Endothelial cell of umbilical vein (primary cell): ENCODE results near the gene GALNT8. TPM values are rescaled to one million over a fixed set of nuclear protein-coding genes. Genes with fewer than 3 reads are reported as not detected.

Experiments
- BruUV-seq: library from RNA; stranded (reverse); fragments of 400-500 nt; replicated peaks from 2 replicates; lab custom pipeline; 2021; lab: Mats Ljungman, UMichigan
- CTCF ChIA-PET: fragments of 300-600, 350-600 bp; sonication (Branson Sonifier 250); formaldehyde crosslinking; loops from one replicate; lab custom pipeline; 2021; ENCODE audit warnings: antibody characterized with exemption, inconsistent platforms; lab: Charles Lee
- POLR2A ChIA-PET: fragments of 300-600, 350-600 bp; sonication (Branson Sonifier 250); formaldehyde crosslinking; loops from one replicate; lab custom pipeline; 2021; ENCODE audit warnings: antibody characterized with exemption, inconsistent platforms; lab: Charles Lee
- DNase-seq: peaks from one replicate; pipeline ENCODE4 v3.0.0-alpha.2; 2011; ENCODE audit warnings: low read depth, low spot score
- FAIRE-seq: peaks from 2 replicates; lab custom pipeline; 2011; peaks lifted over from hg19 to GRCh38; lab: Jason Lieb, UNC
- H2AFZ ChIP-seq: 2 replicates; pipeline ENCODE4 v1.6.0; 2012; ENCODE audit warnings: low read depth, low read length, control low read depth, inconsistent platforms
- H3K27ac ChIP-seq: 2 replicates; pipeline ENCODE4 v1.5.1; 2011; ENCODE audit warnings: low read depth, mild to moderate bottlenecking, control low read depth, low read length, moderate library complexity; ENCODE audit not compliant: insufficient read depth
- H3K27me3 ChIP-seq, 2 experiments: 2 replicates each; pipeline versions ENCODE4 v1.6.0 to v1.6.1; 2011; ENCODE audit warnings: low read length in 2 of 2, mixed read lengths in 1 of 2; ENCODE audit not compliant: control insufficient read depth in 2 of 2, insufficient read depth in 2 of 2
- H3K36me3 ChIP-seq, 2 experiments: 2 replicates in 1 of 2; 3 replicates in 1 of 2; pipeline ENCODE4 v1.5.1; 2011; ENCODE audit warnings: low read length in 2 of 2, mild to moderate bottlenecking in 1 of 2, moderate library complexity in 1 of 2; ENCODE audit not compliant: control insufficient read depth in 2 of 2, insufficient read depth in 2 of 2; ENCODE audit errors: extremely low read depth in 1 of 2
- H3K4me1 ChIP-seq: 3 replicates; pipeline ENCODE4 v1.5.1; 2011; ENCODE audit warnings: mild to moderate bottlenecking, low read length; ENCODE audit not compliant: control insufficient read depth, insufficient read depth; ENCODE audit errors: extremely low read depth
- H3K4me2 ChIP-seq: 2 replicates; pipeline ENCODE4 v1.6.1; 2011; ENCODE audit warnings: low read length, control low read depth, mixed read lengths; ENCODE audit not compliant: insufficient read depth
- H3K4me3 ChIP-seq, 3 experiments: fragments of 200-600 bp in 1 of 3; sonication (generic), shearing (Covaris generic) in 1 of 3; replicated peaks in 1 of 3; 2 replicates each; pipeline ENCODE4 v1.5.1; 2011 to 2016; ENCODE audit warnings: control low read depth in 3 of 3, low read length in 3 of 3, mild to moderate bottlenecking in 2 of 3, inconsistent platforms in 1 of 3, low read depth in 1 of 3, moderate library complexity in 1 of 3; ENCODE audit not compliant: insufficient read depth in 1 of 3
- H3K79me2 ChIP-seq: 2 replicates; pipeline ENCODE4 v1.6.0; 2012; ENCODE audit warnings: low read length, inconsistent platforms; ENCODE audit not compliant: control insufficient read depth, insufficient read depth
- H3K9ac ChIP-seq: replicated peaks from 2 replicates; pipeline ENCODE3; 2011; ENCODE audit warnings: low read length, control low read depth; ENCODE audit not compliant: insufficient read depth; ENCODE audit errors: extremely low read depth
- H3K9me1 ChIP-seq: replicated peaks from 3 replicates; pipeline ENCODE4 v1.6.0; 2011; ENCODE audit warnings: mild to moderate bottlenecking, low read length; ENCODE audit not compliant: control insufficient read depth, insufficient read depth; ENCODE audit errors: extremely low read depth
- H3K9me3 ChIP-seq: replicated peaks from 2 replicates; pipeline ENCODE4 v1.5.1; 2012; ENCODE audit warnings: low read length, inconsistent platforms; ENCODE audit not compliant: control insufficient read depth, insufficient read depth
- H4K20me1 ChIP-seq: replicated peaks from 2 replicates; pipeline ENCODE3; 2011; ENCODE audit warnings: mild to moderate bottlenecking, low read length; ENCODE audit not compliant: control insufficient read depth, insufficient read depth; ENCODE audit errors: extremely low read depth
- EZH2 ChIP-seq: IDR thresholded peaks from 2 replicates; pipeline ENCODE4 v1.6.1; 2012; ENCODE audit warnings: borderline replicate concordance, low read depth, mild to moderate bottlenecking, moderate library complexity, low read length, inconsistent platforms; ENCODE audit not compliant: severe bottlenecking
- FOS ChIP-seq: IDR thresholded peaks from 2 replicates; pipeline ENCODE4 v1.6.1; 2011; ENCODE audit warnings: mild to moderate bottlenecking, low read length, moderate library complexity, borderline replicate concordance; ENCODE audit not compliant: insufficient read depth
- GATA2 ChIP-seq: IDR thresholded peaks from 2 replicates; pipeline ENCODE4 v1.7.0; 2011; ENCODE audit warnings: low read depth, mild to moderate bottlenecking, moderate library complexity, mixed read lengths, low read length; ENCODE audit not compliant: insufficient read length, insufficient read depth
- JUN ChIP-seq: IDR thresholded peaks from 2 replicates; pipeline ENCODE4 v1.6.1; 2011; ENCODE audit warnings: borderline replicate concordance, low read depth; ENCODE audit not compliant: insufficient read length, insufficient read depth
- MYC ChIP-seq: IDR thresholded peaks from one replicate; pipeline ENCODE4 v1.6.1; 2011; ENCODE audit warnings: mild to moderate bottlenecking, low read depth, low read length
- POLR2A ChIP-seq: IDR thresholded peaks from 2 replicates; pipeline ENCODE4 v1.6.1; 2012; ENCODE audit warnings: low read depth, mild to moderate bottlenecking, control low read depth, low read length
- POLR2AphosphoS5 ChIP-seq: IDR thresholded peaks from 2 replicates; pipeline ENCODE4 v1.6.1; 2012; ENCODE audit warnings: low read depth, mild to moderate bottlenecking, control low read depth, low read length, moderate library complexity; ENCODE audit not compliant: insufficient read depth
- dilution Hi-C: fragments of 300-500 bp; cut with MboI; formaldehyde crosslinking; loops from one replicate; pipeline ENCODE4 v1.15.0; 2019; ENCODE audit warnings: low sequenced_read_pairs; ENCODE audit not compliant: extremely low pct_ligation_motif_present
- intact Hi-C: fragments of 100-400 bp; cut with micrococcal nuclease; formaldehyde crosslinking; loops from one replicate; pipeline ENCODE4 v1.10.0; 2022
- polyA plus RNA-seq, 4 experiments: library from polyadenylated mRNA; depleted of rRNA in 3 of 4; stranded (reverse) in 3 of 4; unstranded in 1 of 4; fragments of >200 nt; gene quantifications; 2 replicates each; pipeline versions ENCODE4 v1.2.1 to v1.2.3, GENCODE V29; 2011 to 2012; ENCODE audit warnings: missing spikeins in 1 of 4
- total RNA-seq: library from RNA; stranded (reverse); gene quantifications from 2 replicates; pipeline ENCODE4 v1.2.3, GENCODE V29; 2021
- TF ChIP-seq, protein P1 (sequence below): IDR thresholded peaks from 2 replicates; pipeline ENCODE4 v1.6.1; 2011; ENCODE audit not compliant: insufficient read depth, insufficient read length
- TF ChIP-seq, protein P2 (sequence below), 2 donors: IDR thresholded peaks; 1 replicate in 1 of 2; 2 replicates in 1 of 2; pipeline ENCODE4 v1.5.1; 2011; ENCODE audit warnings: low read length in 2 of 2, mild to moderate bottlenecking in 2 of 2, moderate library complexity in 2 of 2, control low read depth in 1 of 2, inconsistent platforms in 1 of 2, low read depth in 1 of 2; ENCODE audit not compliant: insufficient read depth in 1 of 2; ENCODE audit errors: extremely low read depth in 1 of 2

GALNT8 gene
- total and polyA plus RNA-seq, 2 donors (not counting 3 experiments of a cell fraction or from before 2014, with no cell fraction given) = 0.03 to 0.09 TPM

DNA sequence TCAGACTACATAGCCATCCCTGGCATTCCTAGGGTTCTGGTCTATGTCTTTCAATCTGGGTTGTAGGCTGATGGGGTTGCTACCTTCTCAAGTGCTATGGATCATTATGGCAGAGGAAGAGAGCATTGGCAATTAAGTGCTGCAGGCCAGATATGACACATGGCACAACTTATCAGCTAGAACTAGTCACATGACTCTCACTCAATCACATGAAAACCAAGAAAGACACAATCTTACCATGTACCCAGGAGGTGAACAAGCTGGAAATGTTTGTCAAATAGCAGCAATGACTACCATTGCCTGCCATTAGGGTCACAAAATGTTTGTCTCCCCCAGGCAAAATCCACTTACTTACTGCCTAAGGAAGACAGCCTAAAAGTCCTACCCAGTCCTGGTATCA, 80.4 kb downstream of the GALNT8 start:
- intact Hi-C loops (no loop called here), dilution Hi-C loops (no loop called here)
- ChIA-PET CTCF (interaction anchor here (1.4 kb wide), 1 partner anchor 55 kb away, joined by 3 read pairs; no protein-coding TSS in a partner anchor), POLR2A (no interaction called here)
- no peak overlapping the region for H3K9ac ChIP-seq
- no peaks in the 10 kb centered on the region for H3K36me3 ChIP-seq
- no peaks in the 10 kb centered on the region for H3K79me2 ChIP-seq
- H3K4me1 ChIP-seq = no peaks in the 10 kb centered on the region
- no peaks in the 10 kb centered on the region for H4K20me1 ChIP-seq
- H2AFZ ChIP-seq = no peak overlapping the region
- DNase-seq = no peak
- no peak overlapping the region for H3K4me3 ChIP-seq
- no peaks in the 10 kb centered on the region for H3K27me3 ChIP-seq
- H3K27ac ChIP-seq = no peak overlapping the region
- H3K9me1 ChIP-seq = no peaks in the 10 kb centered on the region
- H3K9me3 ChIP-seq = no peaks in the 10 kb centered on the region
- no peak for FAIRE-seq
- BruUV-seq = no TSS peak
- no peak for TF ChIP-seq POLR2A
- TF ChIP-seq, protein P1, sequence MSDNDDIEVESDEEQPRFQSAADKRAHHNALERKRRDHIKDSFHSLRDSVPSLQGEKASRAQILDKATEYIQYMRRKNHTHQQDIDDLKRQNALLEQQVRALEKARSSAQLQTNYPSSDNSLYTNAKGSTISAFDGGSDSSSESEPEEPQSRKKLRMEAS = no peak
- TF ChIP-seq, protein P2, sequence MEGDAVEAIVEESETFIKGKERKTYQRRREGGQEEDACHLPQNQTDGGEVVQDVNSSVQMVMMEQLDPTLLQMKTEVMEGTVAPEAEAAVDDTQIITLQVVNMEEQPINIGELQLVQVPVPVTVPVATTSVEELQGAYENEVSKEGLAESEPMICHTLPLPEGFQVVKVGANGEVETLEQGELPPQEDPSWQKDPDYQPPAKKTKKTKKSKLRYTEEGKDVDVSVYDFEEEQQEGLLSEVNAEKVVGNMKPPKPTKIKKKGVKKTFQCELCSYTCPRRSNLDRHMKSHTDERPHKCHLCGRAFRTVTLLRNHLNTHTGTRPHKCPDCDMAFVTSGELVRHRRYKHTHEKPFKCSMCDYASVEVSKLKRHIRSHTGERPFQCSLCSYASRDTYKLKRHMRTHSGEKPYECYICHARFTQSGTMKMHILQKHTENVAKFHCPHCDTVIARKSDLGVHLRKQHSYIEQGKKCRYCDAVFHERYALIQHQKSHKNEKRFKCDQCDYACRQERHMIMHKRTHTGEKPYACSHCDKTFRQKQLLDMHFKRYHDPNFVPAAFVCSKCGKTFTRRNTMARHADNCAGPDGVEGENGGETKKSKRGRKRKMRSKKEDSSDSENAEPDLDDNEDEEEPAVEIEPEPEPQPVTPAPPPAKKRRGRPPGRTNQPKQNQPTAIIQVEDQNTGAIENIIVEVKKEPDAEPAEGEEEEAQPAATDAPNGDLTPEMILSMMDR (IDR thresholded peaks at IDR 0.05; ENCODE audit: extremely low read depth in 1 of 2, insufficient read depth in 1 of 2, low read depth in 1 of 2, low read length in 2 of 2) = no peak
- TF ChIP-seq GATA2 = no peak
- no peak for TF ChIP-seq EZH2
- TF ChIP-seq MYC = no peak
- TF ChIP-seq JUN = no peak
- TF ChIP-seq FOS = no peak
- TF ChIP-seq POLR2AphosphoS5 = no peak
- no peak overlapping the region for H3K4me2 ChIP-seq
